DOHH2 (cell line): ENCODE measurements around the gene MET.

Source experiments
- EZH2phosphoT487 ChIP-seq: fragments of 200-600 bp; sonication (generic); IDR thresholded peaks from 2 replicates; pipeline ENCODE4 v1.6.1; 2017; ENCODE audit warnings: borderline replicate concordance, mild to moderate bottlenecking, antibody characterized with exemption, low read length, moderate library complexity, mixed read lengths
- TF ChIP-seq, protein P1 (sequence below): fragments of 200-600 bp; sonication (generic); IDR thresholded peaks from one replicate; pipeline ENCODE4 v1.5.1; 2014; ENCODE audit warnings: antibody characterized with exemption, mild to moderate bottlenecking, low read depth, low read length; ENCODE audit not compliant: poor library complexity, severe bottlenecking

DNA sequence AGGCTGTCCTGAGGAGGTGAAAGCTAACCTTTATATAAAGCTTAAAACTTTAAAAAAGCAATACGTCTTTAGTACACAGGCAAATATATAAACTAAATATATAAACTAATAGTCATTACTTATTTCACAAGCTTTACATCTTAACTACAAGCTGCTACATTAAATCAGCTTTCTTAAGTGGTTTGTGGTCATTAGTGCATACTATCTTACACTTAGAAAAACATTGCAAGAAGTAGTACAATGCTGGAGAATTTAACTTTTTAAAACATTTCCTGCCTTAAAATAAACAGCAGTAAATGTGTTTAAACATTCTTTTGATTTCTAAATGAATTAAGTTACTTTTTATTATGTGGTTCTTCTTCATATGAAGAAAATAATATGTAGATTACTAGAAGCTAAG, 36.3 kb downstream of the MET start:
- TF ChIP-seq, protein P1, sequence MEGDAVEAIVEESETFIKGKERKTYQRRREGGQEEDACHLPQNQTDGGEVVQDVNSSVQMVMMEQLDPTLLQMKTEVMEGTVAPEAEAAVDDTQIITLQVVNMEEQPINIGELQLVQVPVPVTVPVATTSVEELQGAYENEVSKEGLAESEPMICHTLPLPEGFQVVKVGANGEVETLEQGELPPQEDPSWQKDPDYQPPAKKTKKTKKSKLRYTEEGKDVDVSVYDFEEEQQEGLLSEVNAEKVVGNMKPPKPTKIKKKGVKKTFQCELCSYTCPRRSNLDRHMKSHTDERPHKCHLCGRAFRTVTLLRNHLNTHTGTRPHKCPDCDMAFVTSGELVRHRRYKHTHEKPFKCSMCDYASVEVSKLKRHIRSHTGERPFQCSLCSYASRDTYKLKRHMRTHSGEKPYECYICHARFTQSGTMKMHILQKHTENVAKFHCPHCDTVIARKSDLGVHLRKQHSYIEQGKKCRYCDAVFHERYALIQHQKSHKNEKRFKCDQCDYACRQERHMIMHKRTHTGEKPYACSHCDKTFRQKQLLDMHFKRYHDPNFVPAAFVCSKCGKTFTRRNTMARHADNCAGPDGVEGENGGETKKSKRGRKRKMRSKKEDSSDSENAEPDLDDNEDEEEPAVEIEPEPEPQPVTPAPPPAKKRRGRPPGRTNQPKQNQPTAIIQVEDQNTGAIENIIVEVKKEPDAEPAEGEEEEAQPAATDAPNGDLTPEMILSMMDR: no peak
- TF ChIP-seq EZH2phosphoT487: no peak
